ENCODE results near the gene SRSF6.
"Not testable (repeated sequence)": the region's sequence is repeated elsewhere in the genome, so short reads cannot be mapped to it uniquely, and the experiment has no call there.

The SRSF6 gene

GRCh38 chr20:43473381-43473704 is 15.6 kb downstream of the SRSF6 start:
- no peak for DNase-seq (ENCODE audit: low read depth in 3 of 3)

GRCh38 chr20:43477193-43477592 is 19.5 kb downstream of the SRSF6 start:
- no peak for DNase-seq (ENCODE audit: low read depth in 3 of 3)

DNA sequence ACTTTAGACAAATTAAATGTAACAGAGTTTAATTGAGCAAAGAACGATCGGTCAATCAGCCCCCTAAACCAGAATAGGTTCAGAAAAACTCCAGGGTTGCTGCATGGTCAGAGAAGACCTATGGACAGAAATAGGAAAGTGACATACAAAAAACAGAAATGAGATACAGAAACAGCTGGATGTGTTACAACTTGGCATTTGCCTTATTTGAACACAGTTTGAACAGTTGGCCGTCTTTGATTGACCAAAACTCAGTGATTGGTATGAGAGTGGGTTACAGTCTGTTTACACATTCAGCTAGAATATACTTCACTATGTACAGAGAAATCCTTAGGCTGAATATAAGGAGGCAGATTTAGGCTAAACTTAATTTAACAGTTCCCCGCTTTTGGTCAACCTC is 19.9 kb downstream of the SRSF6 start:
- DNase-seq (ENCODE audit: low read depth in 3 of 3), result no peak

DNA sequence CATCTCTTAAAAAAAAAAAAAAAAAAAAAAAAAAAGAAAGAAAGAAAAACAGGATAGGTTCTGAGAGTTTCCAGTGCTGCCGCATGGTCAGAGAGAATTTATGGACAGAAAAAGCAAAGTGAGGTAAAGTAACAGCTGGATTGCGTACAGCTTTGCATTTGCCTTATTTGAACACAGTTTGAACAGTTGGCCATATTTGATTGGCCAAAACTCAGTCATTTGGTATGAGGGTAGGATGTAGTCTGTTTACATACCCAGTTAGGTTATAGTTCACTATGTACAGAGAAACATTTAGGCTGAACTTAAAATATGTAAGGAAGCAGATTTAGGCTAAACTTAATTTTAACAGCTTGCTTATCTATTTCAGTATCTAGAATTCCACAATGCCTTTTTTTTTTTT is 32.3 kb downstream of the SRSF6 start:
- no peak for DNase-seq (ENCODE audit: low read depth in 3 of 3)

DNA sequence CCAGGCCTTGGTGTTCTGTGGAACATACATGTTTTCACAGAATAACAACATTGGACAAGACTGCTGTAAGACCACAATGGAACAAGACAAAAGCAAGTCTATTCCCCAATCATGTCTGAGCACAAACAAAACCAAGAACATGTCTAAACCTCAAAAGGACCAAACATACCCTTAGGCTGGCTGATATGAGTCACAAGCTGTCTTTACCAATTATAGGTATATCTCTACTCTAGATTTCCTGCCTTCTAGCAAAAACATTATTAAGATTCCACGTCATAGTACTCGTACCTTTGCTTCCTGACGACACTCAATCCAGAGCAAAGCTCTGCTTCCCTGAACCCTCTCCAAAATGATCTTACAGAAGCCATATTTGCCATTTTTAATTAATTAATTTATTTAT is 34.4 kb downstream of the SRSF6 start:
- DNase-seq (ENCODE audit: low read depth in 3 of 3), result no peak

- no peak for DNase-seq (ENCODE audit: low read depth in 3 of 3)
These were observed 37.7 kb downstream of the SRSF6 start for GRCh38 chr20:43495388-43495787.

- not testable (repeated sequence) for DNase-seq (ENCODE audit: low read depth in 3 of 3)
These were observed 44.3 kb downstream of the SRSF6 start for GRCh38 chr20:43502021-43502420.

DNA sequence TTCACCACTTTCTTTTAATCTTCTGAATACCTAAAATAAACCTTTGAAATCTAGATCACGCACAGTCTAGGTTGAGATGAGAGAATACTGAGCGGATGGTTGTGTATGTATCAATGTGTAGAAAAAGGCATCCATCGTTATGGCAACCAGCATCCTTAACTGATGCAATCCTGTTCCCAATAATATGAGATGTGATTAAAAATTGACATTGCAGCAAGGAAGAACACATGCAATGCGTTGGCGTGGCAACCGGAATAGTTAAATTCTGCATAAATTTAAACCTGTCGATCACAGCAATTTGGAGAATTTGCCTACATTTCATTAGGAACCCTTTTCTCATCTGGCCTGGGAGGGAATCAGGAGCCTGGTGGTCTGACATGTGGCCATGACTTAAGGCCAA is 48.5 kb downstream of the SRSF6 start:
- no peak for DNase-seq (ENCODE audit: low read depth in 3 of 3)

DNA sequence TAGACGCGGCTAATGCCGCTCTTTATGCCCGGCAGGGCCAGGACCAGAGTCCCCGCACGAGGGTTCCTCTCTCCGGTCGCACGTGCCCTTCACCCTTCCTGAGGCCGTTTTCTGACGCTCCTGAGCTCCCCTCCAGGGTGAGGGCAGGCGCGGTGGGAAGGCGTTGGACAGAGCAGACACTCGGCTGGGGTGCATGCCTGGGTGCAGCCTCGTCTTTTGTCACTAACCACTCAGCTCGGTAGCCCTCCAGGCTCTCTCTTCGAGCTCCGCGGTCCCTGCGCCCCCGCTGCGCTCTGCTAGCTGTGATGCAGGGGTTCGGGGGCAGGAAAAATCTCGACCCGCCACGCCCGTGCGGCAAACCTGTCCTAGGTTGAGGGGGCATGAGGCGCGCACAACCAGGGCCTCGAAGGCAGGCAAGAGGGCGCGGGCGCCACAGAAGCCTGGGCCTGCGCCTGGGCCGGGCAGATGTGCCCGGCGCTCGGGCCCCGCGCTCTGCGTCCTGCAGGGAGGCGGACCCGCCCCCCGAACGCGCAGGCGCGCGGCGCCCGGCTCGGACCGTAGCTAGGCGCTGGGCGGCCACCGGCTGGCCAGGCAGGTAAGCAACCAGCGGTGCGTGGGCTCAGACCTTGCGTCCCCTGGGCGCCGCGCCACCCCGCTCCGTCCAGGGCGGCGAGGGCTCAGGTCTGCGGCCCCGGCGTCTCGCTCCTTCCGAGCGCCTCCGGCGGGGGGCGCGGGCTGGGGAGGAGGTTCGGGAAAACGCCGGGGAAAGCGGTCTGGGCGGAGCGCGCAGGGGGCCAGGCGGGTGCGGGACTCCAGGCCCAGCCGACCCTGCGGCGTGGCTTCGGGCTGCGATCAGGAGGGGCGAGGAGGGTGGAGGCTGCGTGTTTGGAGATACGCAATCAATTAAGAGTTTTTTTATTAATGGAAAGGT is 49.7 kb downstream of the SRSF6 start, which contains the start of gene L3MBTL1:
TSS of gene L3MBTL1 (plus strand) at position 548 of the 931 bp plus-strand sequence. CDS start 5,807 bp downstream, outside the sequence.
- DNase-seq (ENCODE audit: low read depth in 3 of 3), result peak in 1 of 3 experiments; percentile 14

- DNase-seq (ENCODE audit: low read depth in 3 of 3), result peak in 1 of 3 experiments; percentile 12
These were observed 50.4 kb downstream of the SRSF6 start for GRCh38 chr20:43508106-43508505.

DNA sequence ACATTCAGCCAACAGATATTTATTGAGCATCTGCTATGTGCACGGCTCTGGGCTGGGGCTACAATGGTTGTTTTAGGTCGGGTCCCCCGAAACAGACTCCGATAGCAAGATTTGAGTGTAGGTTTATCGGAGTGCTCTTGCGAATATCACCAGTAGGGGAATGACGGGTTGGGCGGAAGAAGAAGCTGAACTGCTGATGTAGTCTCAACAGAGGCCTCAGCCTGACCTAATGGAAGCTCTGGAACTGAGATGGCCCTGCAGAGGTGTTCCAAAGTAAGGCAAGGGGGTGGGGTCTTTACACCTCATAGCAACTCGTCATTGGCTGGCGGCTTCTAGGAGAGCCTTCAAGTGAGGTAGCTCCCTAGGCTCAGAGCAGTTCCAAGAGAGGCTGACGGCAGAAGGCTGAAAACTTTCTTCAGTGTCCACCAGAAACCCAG is 50.9 kb downstream of the SRSF6 start:
- no peak for DNase-seq (ENCODE audit: low read depth in 3 of 3)

GRCh38 chr20:43511879-43512278 is 54.2 kb downstream of the SRSF6 start:
- DNase-seq (ENCODE audit: low read depth in 3 of 3), result no peak

DNA sequence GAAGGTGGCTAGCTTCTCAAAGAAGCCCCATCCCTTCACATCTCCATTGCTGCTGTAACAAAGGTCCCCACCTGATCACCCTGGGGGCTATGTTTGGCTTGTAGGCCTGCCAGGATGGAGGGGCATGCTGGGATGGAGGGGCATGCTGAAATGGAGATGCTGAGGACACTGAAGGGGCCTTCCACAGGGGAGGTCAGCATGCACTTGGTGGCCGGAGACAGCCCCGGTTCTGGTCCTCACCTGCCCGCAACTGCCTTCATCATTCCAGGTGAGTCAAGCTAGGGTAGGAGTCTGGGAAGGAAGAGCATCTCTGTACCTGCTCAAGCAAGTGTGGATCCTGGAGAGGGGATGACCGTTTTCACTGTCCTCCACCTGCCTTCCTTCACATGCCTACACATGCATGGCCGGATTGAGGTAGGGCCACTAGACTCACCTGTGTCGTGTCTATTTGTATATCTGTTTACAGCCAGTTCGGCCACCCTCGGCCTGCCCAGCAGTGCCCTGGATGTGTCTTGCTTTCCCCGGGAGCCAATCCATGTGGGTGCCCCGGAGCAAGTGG is 55.8 kb downstream of the SRSF6 start:
- DNase-seq (ENCODE audit: low read depth in 3 of 3), result no peak

Data from stimulated activated CD4-positive, alpha-beta T cell treated with anti-CD3 and anti-CD28 coated beads, TNF-alpha, amount 100 ng/mL, for 24 hours (primary cell).